ENCODE results near the gene PRR16.

The PRR16 gene

DNA sequence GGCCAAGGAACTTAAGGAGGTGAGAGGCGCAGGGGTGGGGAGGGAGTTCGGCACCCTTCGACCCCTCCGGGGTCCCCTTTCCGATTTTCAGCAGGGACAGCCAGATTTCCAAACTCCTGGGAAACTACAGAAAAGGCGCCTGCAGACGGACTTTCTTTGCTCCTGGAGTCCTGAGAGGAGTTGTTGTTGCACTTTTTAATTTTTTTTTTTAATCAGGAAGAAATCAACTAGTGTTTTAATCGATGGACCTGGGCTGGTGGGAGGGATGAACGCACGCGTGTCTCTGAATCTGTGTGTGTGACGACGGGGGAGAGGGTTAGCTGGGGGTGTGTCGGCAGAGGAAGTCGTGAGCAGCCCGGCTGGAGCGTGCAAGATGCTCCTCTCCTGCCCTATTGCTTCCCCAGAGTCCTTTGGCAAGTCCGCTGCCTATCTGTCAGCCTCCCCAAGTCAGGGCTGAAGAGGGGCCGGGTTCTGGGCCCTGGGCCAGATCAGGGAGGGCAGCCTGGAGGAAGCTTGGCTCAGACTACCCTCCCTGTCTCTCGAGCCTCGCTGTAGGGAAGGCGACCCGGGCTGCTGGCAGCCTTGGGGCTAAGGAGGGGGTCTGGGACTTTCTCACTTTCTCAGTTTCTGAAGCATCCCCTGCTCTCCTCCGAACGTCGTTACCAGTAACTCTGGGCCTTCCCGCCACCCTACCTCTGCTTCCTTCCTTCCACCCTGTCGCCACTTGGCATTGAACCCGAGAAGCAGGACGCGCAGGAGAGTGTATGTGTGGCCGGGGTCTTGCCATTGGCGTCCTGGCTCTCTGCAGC lies 731 bp downstream of the PRR16 start:
- no peak for DNase-seq

DNA sequence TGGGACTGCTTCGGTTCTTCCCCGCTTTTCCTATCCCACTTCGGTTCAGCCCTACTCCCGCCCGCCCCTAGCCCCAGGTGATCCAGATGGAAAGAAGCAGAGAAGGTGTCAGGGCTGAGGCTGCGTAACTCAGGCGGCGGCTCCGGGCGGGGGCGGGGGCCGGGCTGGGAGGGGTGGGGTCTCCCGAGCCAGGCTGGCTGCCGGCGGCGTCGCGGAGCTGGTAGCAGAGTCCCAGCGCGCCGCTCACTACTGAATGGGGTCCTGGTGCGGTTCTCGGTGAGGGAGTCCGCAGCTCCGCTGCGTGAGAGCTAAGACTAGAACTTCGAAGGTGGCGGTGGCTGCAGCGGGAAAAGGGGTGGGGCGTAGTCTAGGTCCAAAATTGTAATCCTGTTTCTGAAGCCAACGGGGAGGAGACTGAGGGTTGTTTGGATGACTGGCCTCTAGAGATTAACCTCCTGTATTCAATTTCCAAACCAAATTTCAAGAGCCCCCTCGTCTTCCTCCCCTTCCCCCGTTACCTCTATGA lies 1.4 kb downstream of the PRR16 start:
- no peak for DNase-seq

GRCh38 chr5:120466341-120467006 lies 2.4 kb downstream of the PRR16 start:
- no peak for DNase-seq

GRCh38 chr5:120471971-120472370 lies 7.9 kb downstream of the PRR16 start:
- no peak for DNase-seq

- DNase-seq = no peak
Measured at GRCh38 chr5:120472911-120473310, 8.8 kb downstream of the PRR16 start.

- DNase-seq = no peak
Measured at GRCh38 chr5:120473332-120473731, 9.2 kb downstream of the PRR16 start.

DNA sequence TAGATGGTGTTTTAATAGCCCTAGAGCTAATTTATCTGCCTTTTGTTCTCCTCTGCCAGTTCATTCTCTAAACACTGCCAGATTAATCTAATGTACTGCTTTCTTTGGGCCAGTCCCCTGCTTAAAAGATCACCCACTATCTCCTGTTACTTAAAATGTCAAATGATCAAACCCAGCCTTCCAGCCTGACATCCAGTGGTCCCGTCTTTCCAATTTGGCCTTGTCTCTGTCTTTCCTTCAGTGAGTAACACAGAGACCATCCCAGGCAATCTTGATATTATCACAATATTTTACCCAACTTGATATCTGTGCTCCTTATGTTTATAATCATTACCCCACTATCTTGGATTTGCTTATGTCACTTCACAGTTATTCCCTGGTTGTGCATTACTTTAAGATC lies 12.0 kb downstream of the PRR16 start:
- DNase-seq = no peak

DNA sequence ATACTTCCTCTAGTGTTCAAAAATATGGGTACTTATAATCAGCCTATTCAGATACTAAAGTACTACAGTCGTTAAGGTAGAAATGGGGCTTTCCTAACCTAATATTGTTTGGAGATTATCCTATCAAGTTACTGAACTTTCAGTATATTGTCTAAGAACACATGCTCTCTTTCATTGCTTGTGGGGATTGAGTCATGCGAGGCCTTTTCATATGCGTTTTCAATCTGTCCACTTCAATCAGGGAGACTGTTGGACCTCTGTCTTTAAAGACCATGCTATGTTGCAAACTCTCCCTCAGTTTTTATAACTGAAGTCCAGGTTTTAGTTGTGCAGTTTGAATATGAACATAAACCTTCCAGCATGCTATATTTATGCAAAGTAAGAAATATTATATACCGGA lies 15.0 kb downstream of the PRR16 start:
- DNase-seq = no peak

- DNase-seq = no peak
Measured at GRCh38 chr5:120499876-120500563, 35.9 kb downstream of the PRR16 start.

DNA sequence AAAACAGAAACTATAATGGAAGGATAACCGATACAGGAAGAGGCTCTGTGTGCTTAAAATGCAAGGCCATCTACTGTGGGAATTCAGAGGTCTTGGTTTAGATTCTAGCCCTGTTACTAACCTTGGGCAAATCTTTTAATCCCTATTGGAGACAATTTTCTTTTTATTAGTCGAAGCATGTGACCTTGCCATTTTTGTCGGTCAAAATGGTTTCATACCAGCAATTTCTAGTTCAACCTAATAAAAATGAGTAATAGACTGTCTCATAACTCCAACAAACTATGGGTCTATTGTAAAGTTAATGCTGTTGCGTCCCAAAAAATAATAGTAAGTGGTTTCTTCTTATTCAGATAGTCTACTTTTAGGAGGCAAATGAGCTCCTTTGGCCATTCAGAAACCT lies 38.4 kb downstream of the PRR16 start:
- no peak for DNase-seq

GRCh38 chr5:120503341-120503740 lies 39.2 kb downstream of the PRR16 start:
- no peak for DNase-seq

- DNase-seq = no peak
Measured at GRCh38 chr5:120504057-120504456, 40.0 kb downstream of the PRR16 start.

DNA sequence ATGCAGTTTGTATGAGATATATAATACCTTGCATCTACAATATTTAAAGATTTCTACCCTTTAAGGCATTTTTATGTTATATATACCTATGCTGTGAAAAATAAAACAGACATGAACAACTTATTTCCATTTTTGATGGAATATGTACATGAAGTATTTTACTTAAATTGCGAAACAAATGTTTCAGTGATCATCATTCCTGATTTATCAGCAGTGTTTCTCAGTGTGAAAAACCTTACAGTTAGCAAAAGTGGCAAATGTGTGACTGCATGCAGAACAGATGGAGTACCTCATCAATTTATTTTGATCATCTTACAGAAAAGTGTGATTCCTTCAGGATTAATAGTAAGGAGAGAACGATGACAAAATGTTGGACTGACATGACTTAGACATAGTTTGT lies 43.1 kb downstream of the PRR16 start:
- DNase-seq = no peak

DNA sequence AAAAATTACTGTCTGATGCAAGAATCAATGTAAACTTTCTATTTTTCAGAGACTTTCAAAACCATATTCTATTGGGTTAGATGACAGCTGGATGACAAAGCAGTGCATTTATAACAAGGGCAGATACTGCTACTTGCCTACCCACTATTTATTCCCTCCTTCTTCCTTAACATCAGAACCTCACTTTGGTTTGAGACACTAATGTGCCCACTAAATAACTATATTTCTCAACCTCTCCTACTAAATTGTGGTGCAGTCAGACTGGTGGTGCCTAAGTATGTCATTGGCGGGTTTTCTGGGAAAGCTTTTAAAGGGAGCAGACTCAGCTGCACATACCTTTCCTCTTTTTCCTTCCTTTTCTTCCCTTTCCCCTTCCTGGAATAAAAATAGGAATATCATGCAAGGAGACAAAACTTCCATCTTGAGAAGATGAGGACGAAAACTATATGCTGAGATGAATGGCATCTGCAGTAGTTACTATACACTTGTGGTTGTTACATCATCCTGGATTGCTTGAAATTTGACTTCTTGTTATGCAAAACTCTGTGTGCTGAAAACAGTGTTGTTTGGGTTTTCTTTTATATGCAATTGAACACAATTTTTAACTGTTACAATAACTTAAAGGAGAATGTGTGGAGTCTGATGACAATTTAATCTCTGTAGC lies 43.8 kb downstream of the PRR16 start:
- DNase-seq = no peak

- no peak for DNase-seq
Measured at GRCh38 chr5:120509053-120509452, 45.0 kb downstream of the PRR16 start.

DNA sequence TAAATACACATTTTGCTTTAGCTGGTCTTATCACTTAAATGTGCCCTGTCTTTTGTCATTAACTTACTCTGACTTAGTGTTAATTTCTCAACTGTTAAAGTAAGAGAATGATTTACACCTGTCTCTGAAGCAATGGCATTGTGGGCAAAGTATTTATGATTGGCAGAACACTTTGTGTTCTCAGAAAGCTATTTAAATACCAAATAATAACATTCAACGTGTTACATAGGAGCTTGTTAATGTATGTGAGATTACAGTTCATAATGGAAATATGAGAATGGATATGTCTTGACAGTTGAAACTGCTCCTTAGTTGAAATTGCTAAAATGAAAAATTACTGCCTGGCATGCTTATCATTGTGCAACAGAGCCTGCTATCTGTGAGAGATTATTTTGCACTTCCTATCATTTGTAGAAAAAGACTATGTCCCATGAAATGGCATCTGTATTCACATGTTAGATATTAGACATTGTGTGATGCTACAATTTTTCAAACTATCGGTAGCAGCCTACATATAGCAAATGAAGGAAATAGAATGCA lies 46.1 kb downstream of the PRR16 start:
- DNase-seq = no peak

DNA sequence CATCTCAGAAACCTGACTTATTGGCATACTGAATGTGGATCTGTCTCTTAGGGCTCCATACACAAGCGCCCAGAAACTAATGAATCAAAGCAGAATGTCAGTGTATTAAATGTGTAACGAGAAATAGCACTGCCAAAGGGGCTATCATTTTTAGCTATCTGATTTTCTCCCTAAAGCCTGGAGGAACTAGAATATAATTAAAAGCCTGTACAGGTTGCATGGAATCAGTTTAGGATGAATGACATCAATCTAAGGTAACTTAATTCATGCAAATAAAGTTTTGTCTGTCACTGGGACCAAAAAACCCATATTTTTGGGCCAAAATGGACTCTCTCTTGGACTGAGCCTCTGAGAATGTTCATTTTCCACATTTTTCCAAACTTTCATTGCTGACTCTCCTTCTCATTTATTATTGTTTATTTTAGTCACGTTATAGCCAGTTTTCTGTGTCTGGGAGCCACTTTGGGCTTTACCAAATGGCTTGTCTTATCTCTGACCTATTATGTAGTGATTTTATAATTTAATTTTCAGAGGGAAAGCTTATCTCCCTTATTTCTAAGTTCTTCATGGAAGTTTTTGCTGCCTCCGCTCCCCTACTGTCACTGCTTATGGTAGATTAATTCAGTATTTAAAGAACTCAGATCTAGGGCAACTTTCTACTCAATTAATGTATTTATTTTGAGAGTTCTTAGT lies 47.0 kb downstream of the PRR16 start:
- DNase-seq = no peak

DNA sequence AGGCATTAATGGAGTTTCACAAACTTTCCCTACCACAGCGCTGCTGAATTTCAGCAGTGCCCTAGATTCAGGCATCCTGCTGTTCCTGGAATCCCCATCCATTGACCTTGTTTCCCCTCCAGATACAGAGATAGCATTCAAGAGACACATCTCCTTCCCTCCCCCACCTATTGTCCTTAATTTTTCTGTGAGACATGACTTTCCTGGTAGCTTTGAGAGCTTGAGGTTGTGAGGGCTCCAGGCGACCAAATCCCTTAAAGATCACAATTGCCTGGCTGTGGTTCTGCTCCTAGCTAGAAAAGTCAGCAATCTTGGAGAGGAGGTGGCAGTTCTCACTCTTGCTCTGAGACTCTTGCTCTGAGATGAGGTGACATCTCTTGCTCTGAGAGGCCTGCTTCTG lies 48.0 kb downstream of the PRR16 start:
- DNase-seq = no peak

DNA sequence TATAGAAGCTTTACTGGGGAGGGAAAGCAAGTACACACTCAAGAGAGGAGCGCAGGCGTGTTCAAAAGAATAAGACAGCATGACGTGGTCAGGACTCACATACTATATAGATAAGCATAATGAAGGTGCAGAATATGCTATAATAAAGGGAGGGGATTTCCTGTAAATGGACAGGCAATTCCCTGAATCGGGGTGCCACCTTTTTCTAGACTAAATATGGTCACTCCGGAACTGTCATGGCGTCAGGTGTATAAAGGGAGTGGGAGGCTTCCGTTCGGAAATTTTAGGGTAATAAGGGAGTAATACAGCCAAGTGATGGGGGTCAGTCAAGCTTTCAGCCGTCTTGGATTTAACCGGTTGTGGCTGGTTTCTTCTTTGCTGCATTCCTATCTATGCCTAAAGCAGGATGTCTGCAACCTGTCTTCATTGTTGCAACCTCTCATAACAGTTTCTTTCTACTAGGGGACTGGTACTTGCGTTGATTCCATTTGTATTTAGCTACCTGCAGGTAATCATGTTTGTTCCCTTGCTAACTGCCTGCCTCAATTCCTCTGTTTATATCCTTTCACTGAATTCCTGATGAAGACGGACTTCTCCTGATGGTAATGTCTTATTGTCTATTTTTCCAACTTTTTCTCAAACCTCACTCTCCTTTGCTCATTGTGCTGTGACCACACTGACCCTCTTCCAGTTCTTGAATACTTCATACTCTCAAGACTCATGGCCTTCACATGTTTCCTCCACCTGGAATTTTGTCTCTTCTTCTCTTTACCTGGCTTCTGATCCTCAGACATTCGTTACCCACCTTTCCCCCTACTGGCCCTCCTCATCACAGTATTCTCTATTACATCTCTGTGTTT lies 48.9 kb downstream of the PRR16 start:
- DNase-seq = no peak

DNA sequence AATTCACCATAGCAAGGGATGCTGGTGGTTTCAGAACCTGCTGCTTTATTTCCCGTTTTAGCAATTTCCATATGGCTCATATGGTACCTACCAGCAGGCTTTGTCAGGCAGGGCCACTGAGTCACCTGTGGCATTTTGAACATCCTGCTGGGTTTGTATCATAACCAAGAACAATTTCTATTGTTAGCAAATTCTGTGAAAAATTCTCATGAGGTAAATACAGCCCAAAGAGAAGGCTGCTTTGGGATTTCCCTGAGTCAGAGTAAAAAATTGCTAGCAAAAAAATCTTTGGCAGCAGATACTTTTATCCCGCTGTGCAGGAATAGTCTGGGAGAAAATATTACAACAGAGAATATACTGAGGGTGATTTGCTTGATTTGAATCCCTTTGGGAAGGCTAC lies 52.7 kb downstream of the PRR16 start:
- DNase-seq = no peak

- DNase-seq = no peak
Measured at GRCh38 chr5:120517607-120518252, 53.6 kb downstream of the PRR16 start.
